Measurements from ENCODE around the gene AMN1. TPM values are rescaled to one million over a fixed set of nuclear protein-coding genes. Genes with fewer than 3 reads are reported as not detected.

Gene AMN1
- total and polyA plus RNA-seq, 2 of the 4 experiments (the other 2 are of a cell fraction): 3.4 to 5.2 TPM

DNA sequence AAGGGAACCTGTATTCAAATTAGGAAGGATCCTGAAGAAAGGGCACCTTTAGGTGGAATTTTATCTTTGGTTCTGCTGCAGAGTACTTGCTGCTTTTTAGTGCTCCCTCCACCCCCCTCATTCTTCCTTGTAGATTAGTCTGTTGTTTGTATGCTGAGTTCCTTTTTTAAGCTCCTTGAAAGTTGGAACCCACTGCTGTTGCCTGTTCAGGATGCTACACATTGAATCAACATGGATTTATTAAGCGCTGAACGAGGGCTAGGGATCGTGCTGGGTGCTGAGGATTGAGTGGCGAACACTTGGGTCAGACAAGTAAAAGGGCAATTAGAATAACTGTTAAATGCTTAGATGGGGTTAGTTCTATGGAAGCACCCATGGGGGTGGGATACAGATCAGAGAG, 884 bp upstream of the AMN1 start:
- H4K20me1 ChIP-seq (ENCODE audit: insufficient read depth, low read length): no peaks in the 10 kb centered on the region
- ATAC-seq (ENCODE audit: low read depth): no peak
- no peak overlapping the region; the same call in 1 of the 2 replicates for H4K91ac ChIP-seq (ENCODE audit: insufficient read depth, low read depth, low read length)
- H3K4me3 ChIP-seq (ENCODE audit: insufficient read depth, low read depth, low read length): peak overlapping the region; percentile 79; the same call in 1 of the 2 replicates
- in situ Hi-C loops (cut with MboI; ENCODE audit: low sequenced_read_pairs): no loop called here
- H3K4me1 ChIP-seq (ENCODE audit: control insufficient read depth, insufficient read depth, low read length): peaks cover 4% of the 10 kb centered on the region; the same call in 1 of the 2 replicates
- H2BK20ac ChIP-seq (ENCODE audit: low read depth, low read length): no peak overlapping the region
- H2AFZ ChIP-seq (replicated peaks; ENCODE audit: low read length, poor library complexity): no peak overlapping the region
- peak overlapping the region; percentile 88 to 93 for H4K8ac ChIP-seq (ENCODE audit: low read depth in 2 of 2, low read length in 2 of 2)
- POLR2A ChIA-PET (ENCODE audit: unreplicated experiment): no interaction called here
- H2BK5ac ChIP-seq (ENCODE audit: low read depth, low read length, poor library complexity, severe bottlenecking): peak overlapping the region; percentile 64
- H2AK5ac ChIP-seq (ENCODE audit: low read depth, low read length): peak overlapping the region; percentile 37
- H3K4ac ChIP-seq (ENCODE audit: low read depth, low read length): peak overlapping the region; percentile 63; the same call in 1 of the 2 replicates
- H3K27me3 ChIP-seq (ENCODE audit: control insufficient read depth, insufficient read depth, low read length): no peaks in the 10 kb centered on the region
- peak overlapping the region; percentile 40; the same call in 1 of the 2 replicates for H3K23ac ChIP-seq (ENCODE audit: low read depth, low read length)
- no TSS peak for BruUV-seq (replicated peaks)
- peak overlapping the region; percentile 46; the same call in 1 of the 2 replicates for H3K56ac ChIP-seq (ENCODE audit: extremely low read depth, insufficient read depth, low read length)
- H3K9ac ChIP-seq (ENCODE audit: low read depth, low read length): peak overlapping the region; percentile 82; the same call in 1 of the 2 replicates
- peak overlapping the region; percentile 79 for H3K14ac ChIP-seq (replicated peaks; ENCODE audit: low read depth, low read length)
- no peak for TF ChIP-seq CEBPB (IDR thresholded peaks at IDR 0.05; ENCODE audit: low read depth, low read length)
- DNase-seq: no peak
- H3K18ac ChIP-seq (ENCODE audit: low read depth, low read length): peak overlapping the region; percentile 72; the same call in 1 of the 2 replicates
- peak overlapping the region; percentile 86; the same call in 1 of the 2 replicates for H4K5ac ChIP-seq (ENCODE audit: low read depth, low read length)
- no peaks in the 10 kb centered on the region for H3K9me1 ChIP-seq (ENCODE audit: insufficient read depth, low read length)
- 0 out of 3 replicates have a peak overlapping the region, but pooled peaks have one; percentile 27 for H2BK15ac ChIP-seq (ENCODE audit: low read depth, low read length)
- WGBS, 2 experiments (ENCODE audit: extremely low coverage in 2 of 2, insufficient read length in 1 of 2): 96% methylated on average over 3 of the region's 4 CpGs; no CpG with 5 or more reads in 1 of the 2 experiments
- no peak overlapping the region for H3K27ac ChIP-seq (ENCODE audit: insufficient read depth, low read length)
- CTCF ChIA-PET: no interaction called here
- intact Hi-C loops (cut with micrococcal nuclease): loop anchor here (2.0 kb wide), 1 partner anchor 229 kb away; the partner anchor contains the start of gene RESF1
- H2AK9ac ChIP-seq (replicated peaks; ENCODE audit: low read depth, low read length, poor library complexity): peak overlapping the region; percentile 29
- no peaks in the 10 kb centered on the region for H3K36me3 ChIP-seq (ENCODE audit: control insufficient read depth, insufficient read depth, low read length)
- dilution Hi-C loops (cut with HindIII; ENCODE audit: low sequenced_read_pairs, unreplicated experiment): no loop called here
- H3K79me1 ChIP-seq (ENCODE audit: low read depth in 1 of 2, low read length in 2 of 2): peaks cover 5 to 10% of the 10 kb centered on the region in 2 experiments; a peak in 3 of 4 replicates
- peak overlapping the region; percentile 84 for H3K4me2 ChIP-seq (ENCODE audit: low read depth, low read length)
- no peak overlapping the region for H2BK120ac ChIP-seq (ENCODE audit: low read depth, low read length)
- H3K9me3 ChIP-seq (ENCODE audit: control insufficient read depth, insufficient read depth, low read length): no peaks in the 10 kb centered on the region
